ENCODE measurements around the gene THAP9. TPM values are rescaled to one million over a fixed set of nuclear protein-coding genes. Genes with fewer than 3 reads are reported as not detected.
A peak's percentile ranks its signal among the peaks of the same experiment; 100 is the strongest.

THAP9 gene
- polyA plus RNA-seq, 2 of the 4 experiments (the other 2 are of a cell fraction) = 1.7 to 5.3 TPM

DNA sequence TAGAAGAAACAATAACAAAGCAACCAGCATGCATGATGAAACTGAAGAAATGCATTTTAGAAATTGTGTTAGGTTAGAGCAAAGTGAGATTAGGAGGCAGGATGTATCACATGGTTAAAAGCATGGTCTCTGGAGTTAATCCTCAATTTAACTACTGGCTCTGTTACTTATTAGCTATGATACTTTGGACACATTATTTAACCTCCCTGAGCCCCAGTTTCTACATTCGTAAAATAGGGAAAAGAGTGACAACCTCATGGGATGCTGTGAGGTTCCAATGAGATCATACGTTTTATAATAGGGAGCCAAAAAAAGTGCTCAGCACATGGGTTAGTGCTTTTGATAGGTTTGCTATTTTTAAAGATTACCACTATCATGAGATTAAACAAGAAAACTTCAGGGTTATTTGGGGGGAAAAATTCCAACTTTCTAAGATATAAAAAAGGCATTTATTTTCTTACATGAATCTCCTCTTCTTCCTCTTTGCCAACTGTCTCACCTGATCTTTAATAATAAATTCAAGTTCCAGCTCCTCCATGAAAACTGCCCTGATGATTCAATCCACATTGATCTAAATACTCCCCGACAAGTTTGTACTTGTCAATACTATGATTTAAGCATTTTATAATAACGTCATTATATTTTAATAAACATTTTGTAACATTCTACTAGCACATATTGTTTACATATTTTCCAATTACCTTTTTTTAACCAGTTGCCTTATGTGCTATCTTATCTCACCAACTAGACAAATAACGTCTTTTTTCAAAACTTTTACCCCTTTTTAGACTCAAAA lies 14.2 kb upstream of the THAP9 start:
- Histone ChIP-seq H3K4me3 (no peak overlapping the region), H3K4me2 (peak overlapping the region; percentile 78), H3K4me1 (peaks cover 43% of the 10 kb centered on the region), H3K9me3 (no peaks in the 10 kb centered on the region), H3K27ac (peak overlapping the region; percentile 53 to 58; a peak in 3 of 6 replicates)
- ChIA-PET POLR2A (interaction anchor here (0.8 kb wide), 1 partner anchor 14 kb away, joined by 5 read pairs; the partner anchor contains the start of gene THAP9), CTCF (interaction anchor here (0.5 kb wide), 1 partner anchor 16 kb away, joined by 3 read pairs; no protein-coding TSS in a partner anchor)
- FAIRE-seq (no peak), ATAC-seq (no peak), DNase-seq (ENCODE audit: low read depth in 1 of 2, low spot score in 1 of 2) (no peak)
- WGBS (ENCODE audit: missing lambda C conversion rate) = 30% methylated on average over 5 of the region's 5 CpGs
- TF ChIP-seq TP53 (CRISPR knock-in tag; IDR thresholded peaks at IDR 0.05) = no peak

DNA sequence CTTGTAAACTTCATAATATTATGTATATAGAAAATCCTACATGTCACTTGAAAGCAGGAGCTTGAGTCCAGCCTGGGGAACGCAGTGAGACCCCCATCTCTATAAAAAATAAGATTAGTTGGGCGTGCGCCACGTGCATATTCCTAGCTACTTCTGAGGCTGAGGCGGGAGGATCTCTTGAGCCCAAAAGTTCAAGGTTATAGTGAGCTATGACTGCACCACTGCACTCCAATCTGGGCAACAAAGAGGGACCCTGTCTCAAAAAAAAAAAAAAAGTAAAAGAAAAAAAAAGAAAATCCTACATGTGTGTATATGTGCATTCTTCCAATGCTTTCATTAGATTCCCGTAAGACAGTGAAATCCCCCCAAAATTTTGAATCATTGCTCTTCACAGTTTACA lies 11.2 kb upstream of the THAP9 start:
- H3K4me1 ChIP-seq = peaks cover 49% of the 10 kb centered on the region
- WGBS (ENCODE audit: missing lambda C conversion rate) = 25% methylated on average over 6 of the region's 6 CpGs
- ChIA-PET POLR2A (interaction anchor here (0.6 to 0.7 kb wide), 2 partner anchors 11 to 17 kb away, joined by 3 to 5 read pairs; no protein-coding TSS in a partner anchor), CTCF (interaction anchor here (2.0 kb wide), 2 partner anchors 10 to 36 kb away, joined by 8 to 13 read pairs; no protein-coding TSS in a partner anchor)
- TF ChIP-seq NPAS2 (CRISPR knock-in tag; IDR thresholded peaks at IDR 0.05; ENCODE audit: borderline replicate concordance) (no peak), HOXB5 (CRISPR knock-in tag; IDR thresholded peaks at IDR 0.05) (no peak), RARB (CRISPR knock-in tag; IDR thresholded peaks at IDR 0.05) (no peak), POLR2A (IDR thresholded peaks at IDR 0.05; ENCODE audit: low read length) (no peak), BHLHE40 (IDR thresholded peaks at IDR 0.05; ENCODE audit: low read depth, low read length) (no peak), CTCF (IDR thresholded peaks at IDR 0.05) (no peak), MAFK (IDR thresholded peaks at IDR 0.05; ENCODE audit: partially characterized antibody) (no peak), RNF2 (IDR thresholded peaks at IDR 0.05; ENCODE audit: borderline replicate concordance, low read depth) (no peak), POLR2AphosphoS2 (conservative IDR thresholded peaks at IDR 0.05; ENCODE audit: low read length) (no peak), EP300 (IDR thresholded peaks at IDR 0.05) (no peak), MAZ (IDR thresholded peaks at IDR 0.05; ENCODE audit: borderline replicate concordance, low read depth, low read length) (no peak)
- TF ChIP-seq, protein P1, sequence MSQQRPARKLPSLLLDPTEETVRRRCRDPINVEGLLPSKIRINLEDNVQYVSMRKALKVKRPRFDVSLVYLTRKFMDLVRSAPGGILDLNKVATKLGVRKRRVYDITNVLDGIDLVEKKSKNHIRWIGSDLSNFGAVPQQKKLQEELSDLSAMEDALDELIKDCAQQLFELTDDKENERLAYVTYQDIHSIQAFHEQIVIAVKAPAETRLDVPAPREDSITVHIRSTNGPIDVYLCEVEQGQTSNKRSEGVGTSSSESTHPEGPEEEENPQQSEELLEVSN (IDR thresholded peaks at IDR 0.05; ENCODE audit: borderline replicate concordance, low read depth) = no peak
- H3K9me3 ChIP-seq = no peaks in the 10 kb centered on the region
- FAIRE-seq (no peak), DNase-seq (ENCODE audit: low read depth in 1 of 2, low spot score in 1 of 2) (no peak), ATAC-seq (no peak)
- H3K4me3 ChIP-seq = peak overlapping the region; percentile 61
- H3K27ac ChIP-seq = peak overlapping the region; percentile 89 to 96; a peak in 5 of 6 replicates
- peak overlapping the region; percentile 77 for H3K4me2 ChIP-seq

GRCh38 chr4:82890528-82890900 lies 10.0 kb upstream of the THAP9 start:
- no peak for FAIRE-seq
- Histone ChIP-seq H3K4me1 (peaks cover 37% of the 10 kb centered on the region), H3K9me3 (no peaks in the 10 kb centered on the region), H3K4me3 (peak overlapping the region; percentile 61), H3K4me2 (peak overlapping the region; percentile 77), H3K27ac (peak overlapping the region; percentile 89 to 96)
- WGBS (ENCODE audit: missing lambda C conversion rate) = 2% methylated on average over 7 of the region's 16 CpGs
- ChIA-PET POLR2A (interaction anchor here (2.4 kb wide), 1 partner anchor 9 kb away, joined by 15 read pairs; the partner anchor contains the start of gene THAP9), CTCF (interaction anchor here (0.6 kb wide), 1 partner anchor 10 kb away, joined by 3 read pairs; no protein-coding TSS in a partner anchor)
- peak in 1 of 2 experiments; percentile 5 for DNase-seq (ENCODE audit: low read depth in 1 of 2, low spot score in 1 of 2)
- peak; percentile 1 to 8; a peak in 3 of 6 replicates for ATAC-seq
- TF ChIP-seq ZC3H11A (IDR thresholded peaks at IDR 0.05) = no peak
- TF ChIP-seq SMC3 (IDR thresholded peaks at IDR 0.05) = no peak
- TF ChIP-seq BHLHE40 (IDR thresholded peaks at IDR 0.05; ENCODE audit: low read depth, low read length) = no peak
- TF ChIP-seq HDAC2 (IDR thresholded peaks at IDR 0.05) = no peak
- TF ChIP-seq REST (IDR thresholded peaks at IDR 0.05) = no peak
- TF ChIP-seq USF2 (IDR thresholded peaks at IDR 0.05) = no peak
- TF ChIP-seq, protein P2, sequence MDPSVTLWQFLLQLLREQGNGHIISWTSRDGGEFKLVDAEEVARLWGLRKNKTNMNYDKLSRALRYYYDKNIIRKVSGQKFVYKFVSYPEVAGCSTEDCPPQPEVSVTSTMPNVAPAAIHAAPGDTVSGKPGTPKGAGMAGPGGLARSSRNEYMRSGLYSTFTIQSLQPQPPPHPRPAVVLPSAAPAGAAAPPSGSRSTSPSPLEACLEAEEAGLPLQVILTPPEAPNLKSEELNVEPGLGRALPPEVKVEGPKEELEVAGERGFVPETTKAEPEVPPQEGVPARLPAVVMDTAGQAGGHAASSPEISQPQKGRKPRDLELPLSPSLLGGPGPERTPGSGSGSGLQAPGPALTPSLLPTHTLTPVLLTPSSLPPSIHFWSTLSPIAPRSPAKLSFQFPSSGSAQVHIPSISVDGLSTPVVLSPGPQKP (IDR thresholded peaks at IDR 0.05; ENCODE audit: low read depth, low read length) = no peak
- TF ChIP-seq CHD4 (IDR thresholded peaks at IDR 0.05; ENCODE audit: borderline replicate concordance) = no peak
- no peak for TF ChIP-seq HOXB13 (CRISPR knock-in tag; IDR thresholded peaks at IDR 0.05; ENCODE audit: low read depth)
- no peak for TF ChIP-seq EHMT2 (IDR thresholded peaks at IDR 0.05; ENCODE audit: low read depth)
- TF ChIP-seq, protein P1 (IDR thresholded peaks at IDR 0.05; ENCODE audit: borderline replicate concordance, low read depth) = no peak
- TF ChIP-seq JUNB (IDR thresholded peaks at IDR 0.05) = no peak
- TF ChIP-seq RNF2 (IDR thresholded peaks at IDR 0.05; ENCODE audit: borderline replicate concordance, low read depth) = no peak
